Loucy (cell line): ENCODE data around the gene CDH4.

Source experiments
- EZH2phosphoT487 ChIP-seq: fragments of 200-600 bp; IDR thresholded peaks from 2 replicates; pipeline ENCODE4 v1.6.1; 2018; ENCODE audit warnings: antibody characterized with exemption, mild to moderate bottlenecking, moderate library complexity, borderline replicate concordance
- TF ChIP-seq, protein P1 (sequence below): fragments of 200-600 bp; sonication (generic); conservative IDR thresholded peaks from 2 replicates; pipeline ENCODE4 v1.5.1; 2014; ENCODE audit warnings: mild to moderate bottlenecking, antibody characterized with exemption, low read length

DNA sequence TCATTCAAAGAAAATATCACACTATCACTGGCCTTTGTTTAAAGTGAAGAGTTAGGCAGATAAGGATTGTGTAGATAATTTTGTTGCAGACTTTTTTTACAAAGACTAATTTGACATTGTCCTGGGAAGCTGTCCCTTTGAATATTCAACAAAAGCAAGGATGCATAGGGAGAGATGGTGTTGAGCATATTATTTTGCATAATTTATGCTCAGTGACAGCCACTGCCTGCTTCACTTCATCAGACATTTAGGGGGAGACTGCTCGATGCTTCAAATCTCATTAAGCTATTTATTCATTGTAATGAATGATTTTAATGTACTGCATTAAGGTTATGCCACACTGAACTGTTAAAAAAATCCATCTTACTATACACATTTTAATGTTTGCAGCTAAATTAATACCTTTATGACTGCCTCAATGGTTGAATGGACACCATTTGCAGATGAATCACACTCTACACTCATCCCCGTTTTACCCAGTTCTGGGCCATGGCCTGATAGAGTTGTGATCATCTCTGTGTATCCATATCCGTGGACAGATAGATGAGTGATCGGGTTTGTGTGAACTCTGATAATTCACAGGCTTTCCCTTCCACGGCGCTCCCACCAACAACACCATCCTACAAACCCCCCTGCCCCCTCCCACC lies 128.0 kb downstream of the CDH4 start:
- TF ChIP-seq, protein P1, sequence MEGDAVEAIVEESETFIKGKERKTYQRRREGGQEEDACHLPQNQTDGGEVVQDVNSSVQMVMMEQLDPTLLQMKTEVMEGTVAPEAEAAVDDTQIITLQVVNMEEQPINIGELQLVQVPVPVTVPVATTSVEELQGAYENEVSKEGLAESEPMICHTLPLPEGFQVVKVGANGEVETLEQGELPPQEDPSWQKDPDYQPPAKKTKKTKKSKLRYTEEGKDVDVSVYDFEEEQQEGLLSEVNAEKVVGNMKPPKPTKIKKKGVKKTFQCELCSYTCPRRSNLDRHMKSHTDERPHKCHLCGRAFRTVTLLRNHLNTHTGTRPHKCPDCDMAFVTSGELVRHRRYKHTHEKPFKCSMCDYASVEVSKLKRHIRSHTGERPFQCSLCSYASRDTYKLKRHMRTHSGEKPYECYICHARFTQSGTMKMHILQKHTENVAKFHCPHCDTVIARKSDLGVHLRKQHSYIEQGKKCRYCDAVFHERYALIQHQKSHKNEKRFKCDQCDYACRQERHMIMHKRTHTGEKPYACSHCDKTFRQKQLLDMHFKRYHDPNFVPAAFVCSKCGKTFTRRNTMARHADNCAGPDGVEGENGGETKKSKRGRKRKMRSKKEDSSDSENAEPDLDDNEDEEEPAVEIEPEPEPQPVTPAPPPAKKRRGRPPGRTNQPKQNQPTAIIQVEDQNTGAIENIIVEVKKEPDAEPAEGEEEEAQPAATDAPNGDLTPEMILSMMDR, result no peak
- no peak for TF ChIP-seq EZH2phosphoT487
